HG03460 (cell line): ENCODE measurements around the gene CACNA2D1.
"Not testable (repeated sequence)": the region's sequence is repeated elsewhere in the genome, so short reads cannot be mapped to it uniquely, and the experiment has no call there.

ENCODE experiments used
- ATAC-seq: cut with Tn5 transposase; IDR thresholded peaks from one replicate; pipeline ENCODE4 v1.9.1; 2021; ENCODE audit not compliant: unreplicated experiment

Gene CACNA2D1

GRCh38 chr7:82393840-82394220 is 49.7 kb downstream of the CACNA2D1 start:
- ATAC-seq: no peak

DNA sequence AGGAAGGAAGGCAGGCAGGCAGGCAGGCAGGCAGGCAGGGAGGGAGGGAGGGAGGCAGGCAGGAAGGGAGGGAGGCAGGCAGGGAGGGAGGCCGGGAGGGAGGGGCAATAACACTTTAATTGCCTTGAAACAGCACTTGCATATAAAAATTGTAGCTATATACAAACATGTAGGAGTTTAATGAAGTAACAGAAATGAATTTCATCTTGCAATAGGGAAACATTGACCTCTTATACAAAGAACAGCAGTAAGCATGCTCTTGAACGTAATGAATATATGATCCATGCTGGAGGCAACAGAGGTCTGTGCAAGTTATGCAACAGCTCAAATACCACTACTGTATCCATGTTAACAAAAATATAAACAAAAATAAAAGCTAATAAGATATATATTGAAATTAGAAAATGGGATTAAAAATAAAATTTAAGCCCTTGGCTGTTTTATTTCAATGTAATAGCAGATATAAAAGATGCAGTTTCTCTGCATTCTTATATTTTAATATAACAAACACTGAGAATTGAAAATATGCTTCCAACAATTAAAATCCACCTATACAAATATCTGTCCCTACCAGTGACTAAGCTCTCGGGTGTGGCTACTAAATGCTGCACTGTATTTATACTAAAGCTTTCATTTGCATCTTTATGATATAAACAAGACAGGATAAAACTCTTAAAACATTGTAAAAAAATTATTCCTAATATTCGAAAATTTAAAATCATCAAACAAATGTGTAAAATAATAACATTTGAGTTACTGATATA is 50.3 kb downstream of the CACNA2D1 start:
- no peak for ATAC-seq

- no peak for ATAC-seq
These were observed 52.6 kb downstream of the CACNA2D1 start for GRCh38 chr7:82390936-82391335.

- ATAC-seq: no peak
These were observed 53.7 kb downstream of the CACNA2D1 start for GRCh38 chr7:82389876-82390275.

GRCh38 chr7:82388138-82388537 is 55.4 kb downstream of the CACNA2D1 start:
- no peak for ATAC-seq

- not testable (repeated sequence) for ATAC-seq
These were observed 57.0 kb downstream of the CACNA2D1 start for GRCh38 chr7:82386571-82386970.

- no peak for ATAC-seq
These were observed 58.8 kb downstream of the CACNA2D1 start for GRCh38 chr7:82384779-82385178.

DNA sequence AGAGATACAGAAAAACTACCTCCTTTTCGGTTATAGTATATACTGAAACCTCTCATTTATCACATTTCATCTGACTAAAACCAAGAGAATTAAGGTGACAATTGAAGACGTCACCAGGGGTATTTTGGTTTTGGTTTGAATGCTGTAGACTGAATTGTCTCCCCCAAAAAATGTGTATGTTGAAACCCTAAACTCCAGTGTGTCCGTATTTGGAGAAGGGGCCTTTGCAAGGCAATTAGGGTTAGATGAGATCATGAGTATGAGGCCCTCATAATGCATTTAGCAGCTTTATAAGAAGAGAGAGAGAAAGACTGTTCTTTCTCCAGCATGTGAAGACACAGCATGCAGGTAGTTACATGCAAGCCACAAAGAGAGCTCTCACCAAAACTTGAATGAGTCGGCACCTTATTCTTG is 59.5 kb downstream of the CACNA2D1 start:
- ATAC-seq: no peak

GRCh38 chr7:82382276-82382675 is 61.3 kb downstream of the CACNA2D1 start:
- ATAC-seq: no peak

GRCh38 chr7:82376739-82377138 is 66.8 kb downstream of the CACNA2D1 start:
- ATAC-seq: no peak

- ATAC-seq: no peak
These were observed 67.9 kb downstream of the CACNA2D1 start for GRCh38 chr7:82375713-82376112.

DNA sequence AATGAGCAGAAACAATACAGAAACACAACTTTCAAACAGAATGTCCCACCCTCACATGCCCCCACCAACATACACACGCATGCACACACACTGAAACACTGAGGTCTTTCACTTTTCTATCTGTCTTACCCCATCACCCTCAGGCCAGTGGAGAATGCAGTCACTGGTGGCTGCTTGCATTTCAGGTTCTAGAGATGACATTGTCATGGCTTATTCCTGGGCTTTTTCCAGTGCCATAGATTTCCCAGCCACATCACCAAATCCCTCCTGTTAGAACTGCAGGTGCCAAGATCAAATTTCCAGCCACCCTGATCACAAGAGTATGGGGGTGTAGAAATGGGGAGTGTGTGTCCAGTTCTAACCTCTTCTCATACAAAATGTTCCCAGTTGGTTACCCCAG is 68.4 kb downstream of the CACNA2D1 start:
- no peak for ATAC-seq

- ATAC-seq: no peak
These were observed 69.5 kb downstream of the CACNA2D1 start for GRCh38 chr7:82373926-82374635.

GRCh38 chr7:82364671-82365070 is 78.9 kb downstream of the CACNA2D1 start:
- ATAC-seq: no peak

DNA sequence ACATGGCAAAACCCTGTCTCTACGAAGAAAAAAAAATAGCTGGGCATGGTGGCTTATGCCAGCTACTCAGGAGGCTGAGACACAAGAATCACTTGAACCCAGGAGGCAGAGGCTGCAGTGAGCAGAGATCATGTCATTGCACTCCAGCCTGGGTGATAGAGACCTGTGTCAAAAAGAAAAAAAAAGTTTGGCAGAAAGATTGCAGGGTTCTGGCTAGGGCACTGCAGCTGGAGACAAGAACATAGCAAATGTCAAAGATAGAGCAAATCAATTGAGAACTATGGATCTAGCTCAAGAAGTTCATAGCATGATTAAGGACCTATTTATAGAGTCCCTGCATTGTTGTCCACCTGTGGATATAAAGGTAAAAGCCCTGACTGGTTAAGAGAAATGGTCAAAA is 79.5 kb downstream of the CACNA2D1 start:
- ATAC-seq: no peak

GRCh38 chr7:82362129-82362706 is 81.4 kb downstream of the CACNA2D1 start:
- no peak for ATAC-seq

GRCh38 chr7:82360591-82361368 is 82.8 kb downstream of the CACNA2D1 start:
- no peak for ATAC-seq

DNA sequence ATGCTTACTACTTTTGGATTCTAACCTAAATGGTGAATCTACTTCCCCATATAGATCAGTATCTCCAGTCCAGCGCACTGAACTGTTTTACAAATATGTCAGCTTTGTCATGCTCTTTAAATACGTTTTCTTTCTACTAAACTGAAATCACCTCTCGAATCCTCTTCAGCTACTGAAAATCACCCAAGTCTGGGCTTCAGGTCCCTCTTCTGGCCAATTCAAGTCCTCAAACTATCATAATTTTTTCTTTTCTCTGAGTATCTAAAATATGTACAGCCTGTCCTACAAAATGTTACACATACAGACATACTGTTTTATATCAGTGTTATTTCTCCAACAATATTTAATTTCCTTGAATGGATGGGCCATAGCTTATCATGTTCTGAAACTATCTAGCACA is 84.2 kb downstream of the CACNA2D1 start:
- ATAC-seq: no peak

- ATAC-seq: no peak
These were observed 84.7 kb downstream of the CACNA2D1 start for GRCh38 chr7:82358923-82359322.

- no peak for ATAC-seq
These were observed 85.5 kb downstream of the CACNA2D1 start for GRCh38 chr7:82358009-82358578.

DNA sequence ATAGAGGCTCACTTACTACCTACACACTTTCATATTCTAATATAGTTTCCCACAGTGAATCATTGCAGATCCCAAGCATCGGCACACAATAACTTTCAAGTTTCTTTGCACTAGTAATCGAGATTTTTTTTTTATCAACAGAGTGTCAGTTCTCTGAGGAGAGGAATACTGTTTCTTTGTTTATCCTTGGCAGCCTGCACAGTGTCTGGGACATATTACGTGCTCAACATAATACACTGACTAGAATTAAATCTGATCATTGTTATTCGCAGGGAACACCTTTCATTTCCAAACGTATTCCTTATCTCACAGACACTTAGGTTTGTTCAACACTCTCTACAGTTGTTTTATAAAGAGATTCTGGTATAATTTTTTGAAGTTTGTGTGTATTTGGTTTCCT is 95.3 kb downstream of the CACNA2D1 start:
- no peak for ATAC-seq
